ENCODE data around the gene RANBP17. TPM values are rescaled to one million over a fixed set of nuclear protein-coding genes. Genes with fewer than 3 reads are reported as not detected.
"Not testable (repeated sequence)": the region's sequence is repeated elsewhere in the genome, so short reads cannot be mapped to it uniquely, and the experiment has no call there.

The RANBP17 gene
- total RNA-seq, 1 donor from 2014 or later = 13.9 TPM

- DNase-seq (ENCODE audit: low spot score) = no peak
Measured at GRCh38 chr5:170941788-170942187, 80.0 kb downstream of the RANBP17 start.

GRCh38 chr5:170945275-170945674 lies 83.5 kb downstream of the RANBP17 start:
- DNase-seq (ENCODE audit: low spot score) = no peak

- no peak for DNase-seq (ENCODE audit: low spot score)
Measured at GRCh38 chr5:170960567-170960966, 98.7 kb downstream of the RANBP17 start.

GRCh38 chr5:170963521-170963920 lies 101.7 kb downstream of the RANBP17 start:
- no peak for DNase-seq (ENCODE audit: low spot score)

- no peak for DNase-seq (ENCODE audit: low spot score)
Measured at GRCh38 chr5:170974461-170974860, 112.6 kb downstream of the RANBP17 start.

- not testable (repeated sequence) for DNase-seq (ENCODE audit: low spot score)
Measured at GRCh38 chr5:170980261-170980660, 118.4 kb downstream of the RANBP17 start.

- DNase-seq (ENCODE audit: low spot score) = no peak
Measured at GRCh38 chr5:170985486-170985885, 123.7 kb downstream of the RANBP17 start.

- DNase-seq (ENCODE audit: low spot score) = no peak
Measured at GRCh38 chr5:170986598-170986997, 124.8 kb downstream of the RANBP17 start.

- DNase-seq (ENCODE audit: low spot score) = no peak
Measured at GRCh38 chr5:170993476-170993875, 131.7 kb downstream of the RANBP17 start.

- DNase-seq (ENCODE audit: low spot score) = no peak
Measured at GRCh38 chr5:171010086-171010485, 148.3 kb downstream of the RANBP17 start.

GRCh38 chr5:171010816-171011215 lies 149.0 kb downstream of the RANBP17 start:
- no peak for DNase-seq (ENCODE audit: low spot score)

- no peak for DNase-seq (ENCODE audit: low spot score)
Measured at GRCh38 chr5:171023508-171023907, 161.7 kb downstream of the RANBP17 start.

GRCh38 chr5:171024084-171024483 lies 162.3 kb downstream of the RANBP17 start:
- no peak for DNase-seq (ENCODE audit: low spot score)

- DNase-seq (ENCODE audit: low spot score) = no peak
Measured at GRCh38 chr5:171029401-171029800, 167.6 kb downstream of the RANBP17 start.

GRCh38 chr5:171031977-171032376 lies 170.2 kb downstream of the RANBP17 start:
- DNase-seq (ENCODE audit: low spot score) = no peak

GRCh38 chr5:171032435-171032973 lies 170.7 kb downstream of the RANBP17 start:
- DNase-seq (ENCODE audit: low spot score) = no peak

GRCh38 chr5:171041893-171042292 lies 180.1 kb downstream of the RANBP17 start:
- DNase-seq (ENCODE audit: low spot score) = not testable (repeated sequence)

- DNase-seq (ENCODE audit: low spot score) = no peak
Measured at GRCh38 chr5:171050916-171051315, 189.1 kb downstream of the RANBP17 start.

- DNase-seq (ENCODE audit: low spot score) = no peak
Measured at GRCh38 chr5:171055875-171056454, 194.1 kb downstream of the RANBP17 start.

- no peak for DNase-seq (ENCODE audit: low spot score)
Measured at GRCh38 chr5:171067540-171068130, 205.8 kb downstream of the RANBP17 start.

GRCh38 chr5:171074747-171075146 lies 212.9 kb downstream of the RANBP17 start:
- DNase-seq (ENCODE audit: low spot score) = no peak

- DNase-seq (ENCODE audit: low spot score) = no peak
Measured at GRCh38 chr5:171080186-171080938, 218.5 kb downstream of the RANBP17 start.

- DNase-seq (ENCODE audit: low spot score) = no peak
Measured at GRCh38 chr5:171081319-171081718, 219.5 kb downstream of the RANBP17 start.

Data from mucosa of gallbladder (tissue), 1 donor.